Upper lobe of right lung (tissue), 1 donor: ENCODE data around the gene MC1R. TPM values are rescaled to one million over a fixed set of nuclear protein-coding genes. Genes with fewer than 3 reads are reported as not detected.

Experiments
- ATAC-seq: fragments of 200-7000 bp; cut with Tn5 transposase; one replicate; pipeline ENCODE4 v1.9.1; 2020; ENCODE audit warnings: mild to moderate bottlenecking, moderate library complexity
- DNase-seq: peaks from one replicate; pipeline ENCODE4 v3.0.0-alpha.2; 2020
- H3K27ac ChIP-seq: fragments of 200-600 bp; one replicate; pipeline ENCODE4 v1.8.0; 2022
- H3K27me3 ChIP-seq: fragments of 200-600 bp; one replicate; pipeline ENCODE4 v1.8.0; 2022; ENCODE audit warnings: mild to moderate bottlenecking
- H3K36me3 ChIP-seq: fragments of 200-600 bp; one replicate; pipeline ENCODE4 v1.8.0; 2022
- H3K4me1 ChIP-seq: fragments of 200-600 bp; one replicate; pipeline ENCODE4 v1.8.0; 2022
- H3K4me3 ChIP-seq: fragments of 200-600 bp; one replicate; pipeline ENCODE4 v1.8.0; 2022; ENCODE audit warnings: mild to moderate bottlenecking
- H3K9me3 ChIP-seq: fragments of 200-600 bp; one replicate; pipeline ENCODE4 v1.8.0; 2022
- intact Hi-C: fragments of 100-400 bp; cut with DNase I; formaldehyde crosslinking; loops from one replicate; pipeline ENCODE4 v1.11.0; 2022
- total RNA-seq: library from RNA; stranded (reverse); fragmentation: NEBNext Ultra II Directional; extraction: Animal tissue kit (Norgen Biotek cat#: 25700); gene quantifications from one replicate; pipeline ENCODE4 v1.2.1, GENCODE V29; 2021
- TF ChIP-seq, protein P1 (sequence below): fragments of 200-600 bp; IDR thresholded peaks from one replicate; pipeline ENCODE4 v1.8.0; 2022; ENCODE audit warnings: antibody characterized with exemption
- donor health status: DM: no; HTN: yes; CAD: no; lungs with severe emphysema.

MC1R gene
- total RNA-seq, 1 donor from 2014 or later: 3.6 TPM

DNA sequence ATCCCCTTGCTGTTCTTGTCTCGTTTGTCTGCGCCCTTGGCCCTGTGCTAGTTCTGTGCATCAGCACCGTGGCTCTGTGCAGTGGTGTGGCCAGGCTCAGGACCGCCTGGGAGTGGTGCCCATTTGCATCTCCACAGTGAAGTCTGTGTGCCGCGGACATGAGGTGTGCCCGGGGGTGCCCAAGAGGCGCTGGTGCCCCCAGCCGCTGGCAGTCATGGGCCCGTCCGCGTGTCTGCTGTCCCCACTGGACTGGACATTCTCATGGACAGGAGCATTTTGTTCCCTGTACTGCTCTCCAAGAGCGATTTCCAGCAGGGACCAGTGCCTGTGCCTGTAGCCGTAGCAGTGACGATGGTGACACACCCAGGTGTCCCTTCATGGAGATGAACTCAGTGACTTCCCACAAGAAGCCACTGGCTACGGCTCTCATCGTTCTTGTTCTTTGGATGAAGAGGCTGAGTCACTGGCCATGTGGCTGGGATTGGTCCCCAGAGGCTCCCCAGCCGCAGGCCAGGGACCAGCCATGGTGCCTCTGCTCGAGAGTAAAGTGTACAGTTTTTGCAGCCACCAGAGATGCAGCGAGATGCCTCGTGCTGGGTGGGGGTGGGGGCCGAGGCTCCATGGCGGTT lies 13.0 kb upstream of the MC1R start:
- Histone ChIP-seq H3K27ac (no peak overlapping the region), H3K27me3 (no peaks in the 10 kb centered on the region), H3K36me3 (peaks cover 66% of the 10 kb centered on the region), H3K4me1 (peaks cover 5% of the 10 kb centered on the region), H3K4me3 (no peak overlapping the region), H3K9me3 (no peaks in the 10 kb centered on the region)
- ATAC-seq (no peak), DNase-seq (no peak)
- intact Hi-C loops: no loop called here
- TF ChIP-seq, protein P1, sequence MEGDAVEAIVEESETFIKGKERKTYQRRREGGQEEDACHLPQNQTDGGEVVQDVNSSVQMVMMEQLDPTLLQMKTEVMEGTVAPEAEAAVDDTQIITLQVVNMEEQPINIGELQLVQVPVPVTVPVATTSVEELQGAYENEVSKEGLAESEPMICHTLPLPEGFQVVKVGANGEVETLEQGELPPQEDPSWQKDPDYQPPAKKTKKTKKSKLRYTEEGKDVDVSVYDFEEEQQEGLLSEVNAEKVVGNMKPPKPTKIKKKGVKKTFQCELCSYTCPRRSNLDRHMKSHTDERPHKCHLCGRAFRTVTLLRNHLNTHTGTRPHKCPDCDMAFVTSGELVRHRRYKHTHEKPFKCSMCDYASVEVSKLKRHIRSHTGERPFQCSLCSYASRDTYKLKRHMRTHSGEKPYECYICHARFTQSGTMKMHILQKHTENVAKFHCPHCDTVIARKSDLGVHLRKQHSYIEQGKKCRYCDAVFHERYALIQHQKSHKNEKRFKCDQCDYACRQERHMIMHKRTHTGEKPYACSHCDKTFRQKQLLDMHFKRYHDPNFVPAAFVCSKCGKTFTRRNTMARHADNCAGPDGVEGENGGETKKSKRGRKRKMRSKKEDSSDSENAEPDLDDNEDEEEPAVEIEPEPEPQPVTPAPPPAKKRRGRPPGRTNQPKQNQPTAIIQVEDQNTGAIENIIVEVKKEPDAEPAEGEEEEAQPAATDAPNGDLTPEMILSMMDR: no peak

DNA sequence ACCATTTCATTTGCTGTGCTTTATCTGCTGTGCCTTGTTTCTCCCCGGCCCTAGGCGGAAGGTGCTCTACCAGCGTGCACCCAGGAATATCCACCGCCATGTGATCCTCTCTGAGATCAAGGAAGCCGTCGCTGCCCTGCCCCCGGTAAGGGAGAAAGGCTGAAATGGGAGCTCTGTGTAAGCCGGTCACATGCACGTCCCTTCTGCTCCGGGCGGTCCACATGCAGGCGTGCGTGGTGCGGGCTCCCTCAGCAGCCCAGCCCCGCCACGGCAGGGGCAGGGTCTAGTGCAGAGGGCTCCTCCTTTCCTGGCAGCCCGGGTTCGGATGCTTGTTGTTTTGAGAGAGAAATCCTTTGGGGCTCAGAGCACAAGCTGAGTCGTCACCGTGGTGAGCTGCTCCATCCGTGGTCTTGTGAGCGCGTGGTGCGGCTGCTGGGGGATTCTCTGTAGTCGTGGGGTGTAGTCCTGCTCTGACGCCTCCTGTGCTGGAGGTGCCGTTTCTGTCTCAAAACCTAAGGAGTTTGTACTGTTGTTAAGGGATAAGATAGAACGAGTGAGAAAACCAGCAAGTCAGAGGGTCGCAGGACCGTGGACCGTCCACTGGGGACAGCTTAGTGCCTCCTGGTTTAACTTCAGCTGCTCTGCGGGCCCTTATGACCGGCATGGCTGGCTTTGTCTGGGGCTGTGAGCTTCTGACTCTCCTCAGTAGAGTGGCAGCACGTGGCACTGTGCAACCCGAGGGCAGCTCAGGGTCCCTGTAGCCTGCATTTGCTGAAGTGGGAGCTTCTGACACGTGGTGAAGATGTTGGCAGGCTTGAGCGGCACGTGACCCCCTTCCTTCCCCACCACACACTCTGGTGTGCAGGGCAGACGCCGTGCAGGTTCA lies 12.3 kb upstream of the MC1R start:
- DNase-seq: no peak
- no peak overlapping the region for H3K27ac ChIP-seq
- H3K36me3 ChIP-seq: peaks cover 66% of the 10 kb centered on the region

DNA sequence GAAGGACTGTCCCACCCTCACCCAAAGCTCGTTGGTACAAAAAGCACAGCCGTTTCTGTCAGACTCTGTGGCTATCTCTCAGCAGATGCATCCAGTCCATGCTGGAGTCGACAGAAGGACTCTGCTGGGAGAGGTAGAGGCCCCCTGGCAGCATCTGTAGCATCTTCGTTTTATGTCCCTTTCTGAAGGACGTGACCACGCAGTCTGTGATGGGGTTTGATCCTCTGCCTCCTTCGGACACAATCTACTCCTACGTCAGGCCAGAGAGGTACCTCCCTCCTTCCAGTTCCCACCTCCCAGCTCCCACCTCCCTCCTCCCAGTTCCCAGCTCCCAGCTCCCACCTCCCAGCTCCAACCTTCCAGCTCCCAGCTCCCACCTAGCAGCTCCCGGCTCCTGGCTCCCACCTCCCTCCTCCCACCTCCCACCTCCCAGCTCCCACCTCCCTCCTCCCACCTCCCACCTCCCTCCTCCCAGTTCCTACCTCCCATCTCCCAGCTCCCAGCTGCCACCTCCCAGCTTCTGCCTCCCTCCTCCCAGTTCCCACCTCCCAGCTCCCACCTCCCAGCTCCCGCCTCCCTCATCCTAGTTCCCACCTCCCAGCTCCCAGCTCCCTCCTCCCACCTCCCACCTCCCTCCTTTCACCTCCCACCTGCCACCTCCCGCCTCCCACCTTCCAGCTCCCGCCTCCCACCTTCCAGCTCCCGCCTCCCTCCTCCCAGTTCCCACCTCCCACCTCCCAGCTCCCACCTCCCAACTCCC lies 11.4 kb upstream of the MC1R start:
- no peak for DNase-seq
- no peaks in the 10 kb centered on the region for H3K27me3 ChIP-seq
- H3K4me1 ChIP-seq: peaks cover 5% of the 10 kb centered on the region
- no peaks in the 10 kb centered on the region for H3K9me3 ChIP-seq
- ATAC-seq: no peak
- H3K4me3 ChIP-seq: no peak overlapping the region
- TF ChIP-seq, protein P1: no peak
- intact Hi-C loops: no loop called here
- H3K27ac ChIP-seq: no peak overlapping the region
- peaks cover 68% of the 10 kb centered on the region for H3K36me3 ChIP-seq

More for the DNA sequence above, 12.3 kb upstream of the MC1R start:
- intact Hi-C loops: no loop called here
- Histone ChIP-seq H3K4me3 (no peak overlapping the region), H3K9me3 (no peaks in the 10 kb centered on the region), H3K4me1 (peaks cover 5% of the 10 kb centered on the region), H3K27me3 (no peaks in the 10 kb centered on the region)
- no peak for ATAC-seq
- TF ChIP-seq, protein P1: no peak

DNA sequence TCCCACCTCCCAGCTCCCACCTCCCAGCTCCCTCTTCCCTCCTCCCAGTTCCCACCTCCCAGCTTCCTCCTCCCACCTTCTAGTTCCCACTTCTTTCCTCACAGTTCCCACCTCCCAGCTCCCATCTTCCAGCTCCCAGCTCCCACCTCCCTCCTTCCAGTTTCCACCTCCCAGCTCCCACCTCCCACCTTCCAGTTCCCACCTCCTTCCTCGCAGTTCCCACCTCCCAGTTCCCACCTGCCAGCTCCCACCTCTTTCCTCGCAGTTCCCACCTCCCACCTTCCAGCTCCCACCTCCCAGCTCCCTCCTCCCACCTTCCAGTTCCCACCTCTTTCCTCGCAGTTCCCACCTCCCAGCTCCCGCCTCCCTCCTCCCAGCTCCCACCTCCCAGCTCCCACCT lies 10.4 kb upstream of the MC1R start:
- ATAC-seq (no peak), DNase-seq (no peak)
- no peak overlapping the region for H3K27ac ChIP-seq
- intact Hi-C loops: no loop called here
- H3K27me3 ChIP-seq: no peaks in the 10 kb centered on the region
- H3K36me3 ChIP-seq: peaks cover 61% of the 10 kb centered on the region
- H3K4me1 ChIP-seq: peaks cover 5% of the 10 kb centered on the region
- TF ChIP-seq, protein P1: no peak
- no peaks in the 10 kb centered on the region for H3K9me3 ChIP-seq
- H3K4me3 ChIP-seq: no peak overlapping the region

DNA sequence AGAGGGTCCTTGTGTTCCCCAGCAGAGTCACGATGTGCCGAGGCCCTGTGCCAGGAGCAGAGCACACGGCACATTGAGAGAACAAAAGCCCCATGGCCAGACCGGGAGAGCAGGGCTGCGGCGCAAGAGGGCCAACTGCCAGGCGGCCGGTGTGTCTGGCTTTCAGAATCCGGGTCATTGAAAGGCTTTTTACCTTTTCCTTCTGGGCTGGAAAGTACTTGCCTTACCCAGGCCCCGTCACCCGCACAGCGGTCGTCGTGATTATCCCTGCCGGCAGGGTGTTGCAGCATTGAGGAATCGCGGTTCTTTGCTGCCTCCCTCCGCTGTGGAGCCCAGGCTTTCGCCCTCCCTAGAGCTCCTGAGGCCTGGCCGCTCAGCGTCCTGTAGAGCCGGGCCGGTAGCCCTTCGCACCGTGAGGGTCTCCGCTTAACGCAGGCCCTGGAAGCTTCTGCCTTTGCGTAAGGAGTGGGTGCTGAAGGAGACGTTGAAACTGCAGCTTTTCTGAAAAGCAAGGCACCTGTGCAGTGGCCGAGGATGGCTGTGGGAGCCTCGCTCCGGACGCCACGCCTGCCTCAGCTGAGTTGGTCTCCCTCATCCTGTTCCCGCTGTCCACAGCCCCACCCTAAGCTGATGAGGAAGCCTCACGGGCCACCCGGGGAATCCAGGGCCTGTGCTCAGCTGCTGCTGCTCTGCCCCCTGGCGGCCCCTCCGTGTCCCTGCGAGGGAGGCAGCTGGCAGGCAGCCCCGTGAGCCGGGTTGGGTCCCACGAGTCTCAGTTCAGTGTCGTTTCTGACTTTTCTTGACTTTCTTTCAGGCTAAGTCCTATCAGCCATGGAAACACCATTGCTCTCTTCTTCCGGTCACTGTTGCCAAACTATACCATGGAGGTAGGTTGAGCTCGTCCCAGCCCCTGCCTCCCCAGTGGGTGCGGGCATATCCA lies 8.6 kb upstream of the MC1R start:
- H3K36me3 ChIP-seq: peaks cover 43% of the 10 kb centered on the region
- no peak overlapping the region for H3K4me3 ChIP-seq
- intact Hi-C loops: no loop called here
- H3K27me3 ChIP-seq: no peaks in the 10 kb centered on the region
- peaks cover 5% of the 10 kb centered on the region for H3K4me1 ChIP-seq
- peak; percentile 87 for DNase-seq
- no peak overlapping the region for H3K27ac ChIP-seq
- no peaks in the 10 kb centered on the region for H3K9me3 ChIP-seq
- ATAC-seq: peak; percentile 90
- TF ChIP-seq, protein P1: peak; percentile 88
